GM20431 (cell line): ENCODE results near the gene TXNRD3.

Source experiments
- in situ Hi-C: fragments of 300-500 bp; cut with MseI, MboI; formaldehyde crosslinking; loops from one replicate; pipeline ENCODE4 v1.15.0; 2020; ENCODE audit warnings: low sequenced_read_pairs; ENCODE audit not compliant: unreplicated experiment

TXNRD3 gene

GRCh38 chr3:126676919-126677705 is 22.2 kb upstream of the TXNRD3 start:
- in situ Hi-C loops: loop anchor here (25.0 kb wide), 1 partner anchor 860 kb away; no protein-coding TSS in a partner anchor

- in situ Hi-C loops: no loop called here
These were observed 17.8 kb upstream of the TXNRD3 start for GRCh38 chr3:126672741-126673140.

- in situ Hi-C loops: no loop called here
These were observed 17.4 kb upstream of the TXNRD3 start for GRCh38 chr3:126672340-126672739.

- in situ Hi-C loops: no loop called here
These were observed 16.6 kb upstream of the TXNRD3 start for GRCh38 chr3:126671521-126671920.

- in situ Hi-C loops: no loop called here
These were observed 13.8 kb upstream of the TXNRD3 start for GRCh38 chr3:126668450-126669401.

GRCh38 chr3:126667631-126668449 is 12.9 kb upstream of the TXNRD3 start:
- in situ Hi-C loops: no loop called here

GRCh38 chr3:126666658-126667528 is 12.0 kb upstream of the TXNRD3 start:
- in situ Hi-C loops: no loop called here

GRCh38 chr3:126665959-126666657 is 11.2 kb upstream of the TXNRD3 start:
- in situ Hi-C loops: no loop called here

GRCh38 chr3:126665221-126665936 is 10.5 kb upstream of the TXNRD3 start:
- in situ Hi-C loops: no loop called here

GRCh38 chr3:126664591-126665214 is 9.8 kb upstream of the TXNRD3 start:
- in situ Hi-C loops: no loop called here

- in situ Hi-C loops: no loop called here
These were observed 8.8 kb upstream of the TXNRD3 start for GRCh38 chr3:126663750-126664149.

GRCh38 chr3:126663257-126663656 is 8.3 kb upstream of the TXNRD3 start:
- in situ Hi-C loops: no loop called here

- in situ Hi-C loops: no loop called here
These were observed 6.8 kb upstream of the TXNRD3 start for GRCh38 chr3:126661532-126662364.

GRCh38 chr3:126659915-126660886 is 5.3 kb upstream of the TXNRD3 start:
- in situ Hi-C loops: no loop called here

GRCh38 chr3:126658584-126658983 is 3.7 kb upstream of the TXNRD3 start:
- in situ Hi-C loops: no loop called here

- in situ Hi-C loops: no loop called here
These were observed 3.0 kb upstream of the TXNRD3 start for GRCh38 chr3:126657901-126658300.
